Endometrium (tissue), 2 donors: Measurements from ENCODE around the gene FOXD1.

ENCODE experiments used
- FAIRE-seq: peaks from 2 replicates; lab custom pipeline; 2012; peaks lifted over from hg19 to GRCh38; lab: Jason Lieb, UNC
- donor health status: control.
- donor health status: control.

FOXD1 gene

DNA sequence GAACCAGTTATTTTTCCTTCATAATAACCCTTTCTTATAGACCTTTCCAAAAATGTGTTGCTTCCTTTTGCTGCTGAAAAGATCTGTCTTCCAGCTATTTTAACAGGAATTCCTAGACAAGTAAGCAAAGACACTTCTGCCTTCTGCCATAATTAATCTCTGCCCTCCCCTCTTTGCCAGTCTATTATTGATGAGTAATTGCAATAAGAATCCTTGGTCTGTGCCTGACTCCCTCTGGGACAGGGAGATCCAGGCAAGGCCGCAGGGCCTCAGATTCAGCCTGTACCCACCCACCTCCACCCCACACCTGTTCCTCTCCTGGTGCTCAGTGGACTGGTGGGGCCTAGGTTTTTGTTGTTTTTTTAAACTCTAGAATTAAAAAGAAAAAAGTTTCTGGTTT is 8.3 kb downstream of the FOXD1 start:
- no peak for FAIRE-seq

DNA sequence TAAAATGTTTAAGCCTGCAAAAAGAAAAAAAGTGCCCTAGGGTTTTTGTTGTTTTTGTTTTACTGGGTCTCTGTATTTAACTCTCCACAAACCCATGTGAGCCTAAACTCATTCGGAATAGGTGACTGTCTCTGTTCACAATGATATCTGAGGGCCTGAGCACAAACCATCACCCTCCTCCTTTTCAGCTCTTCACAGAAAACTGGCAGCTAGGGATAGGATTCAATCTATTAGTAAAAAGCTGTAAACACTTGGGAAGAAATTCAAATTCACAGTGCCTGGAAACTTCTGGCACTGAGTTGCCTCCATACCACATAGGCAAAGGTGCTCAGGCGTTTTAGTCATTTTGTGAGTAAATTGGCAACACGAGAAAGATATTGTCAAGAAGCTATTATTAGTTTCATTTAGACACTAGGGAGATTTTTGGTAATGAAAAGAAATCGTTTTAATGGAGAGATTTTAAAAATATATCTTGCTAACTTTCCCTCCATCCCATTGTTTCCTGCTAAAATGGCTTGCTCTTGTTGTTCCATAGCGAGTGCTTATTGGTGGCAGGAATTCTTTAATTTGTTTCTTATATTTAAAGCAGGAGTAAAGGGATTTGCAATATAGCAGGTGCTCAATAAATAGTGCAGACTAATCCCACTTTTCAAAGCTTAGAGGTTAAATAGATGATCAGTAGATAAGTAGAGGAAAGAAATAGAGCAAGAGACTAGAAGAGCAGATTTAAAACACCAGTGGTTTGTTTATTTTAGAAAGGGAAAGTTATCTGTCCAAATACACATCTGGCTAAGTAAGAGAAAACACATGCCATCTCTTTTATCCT is 9.7 kb downstream of the FOXD1 start:
- FAIRE-seq, result no peak

DNA sequence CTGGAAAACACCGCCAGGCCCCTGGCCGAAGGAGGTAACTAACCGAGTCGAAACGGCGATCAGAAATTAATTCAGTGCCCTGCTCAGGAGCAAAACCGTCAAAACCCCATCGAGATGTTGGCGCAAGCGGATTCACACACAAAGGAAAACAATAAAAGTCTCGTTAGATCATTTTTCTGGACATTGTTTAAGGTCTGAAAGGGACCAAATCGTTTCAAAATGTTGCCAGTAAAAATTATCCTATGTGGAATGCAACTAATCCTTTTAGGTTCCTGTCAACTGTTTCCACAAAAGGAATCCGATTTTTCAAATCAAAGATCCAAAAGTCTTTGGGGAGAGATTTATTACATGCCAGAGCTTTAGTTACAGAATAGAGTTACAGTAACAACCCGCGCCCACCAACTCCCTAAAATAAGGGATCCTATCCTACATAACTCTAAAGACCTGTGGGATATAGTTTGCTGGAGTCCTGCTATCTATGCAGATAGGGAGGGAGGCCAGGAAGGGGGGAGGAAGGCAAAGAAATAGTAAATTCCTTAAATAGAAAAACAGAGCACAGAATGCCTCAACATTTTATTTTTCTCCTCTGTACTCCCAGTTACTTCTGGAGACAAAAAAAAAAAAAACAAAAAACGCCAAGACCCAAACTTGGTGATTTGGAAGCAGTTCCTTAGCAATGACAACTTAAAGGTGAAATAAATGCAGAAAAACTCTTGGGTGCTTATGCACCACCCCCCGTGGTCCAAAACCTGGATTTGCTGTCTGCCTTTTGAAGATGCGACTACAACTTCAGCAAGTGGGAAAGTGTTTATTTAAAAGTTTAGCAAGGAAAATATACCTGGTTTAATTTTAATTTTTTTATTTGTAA is 10.6 kb downstream of the FOXD1 start:
- FAIRE-seq, result no peak

DNA sequence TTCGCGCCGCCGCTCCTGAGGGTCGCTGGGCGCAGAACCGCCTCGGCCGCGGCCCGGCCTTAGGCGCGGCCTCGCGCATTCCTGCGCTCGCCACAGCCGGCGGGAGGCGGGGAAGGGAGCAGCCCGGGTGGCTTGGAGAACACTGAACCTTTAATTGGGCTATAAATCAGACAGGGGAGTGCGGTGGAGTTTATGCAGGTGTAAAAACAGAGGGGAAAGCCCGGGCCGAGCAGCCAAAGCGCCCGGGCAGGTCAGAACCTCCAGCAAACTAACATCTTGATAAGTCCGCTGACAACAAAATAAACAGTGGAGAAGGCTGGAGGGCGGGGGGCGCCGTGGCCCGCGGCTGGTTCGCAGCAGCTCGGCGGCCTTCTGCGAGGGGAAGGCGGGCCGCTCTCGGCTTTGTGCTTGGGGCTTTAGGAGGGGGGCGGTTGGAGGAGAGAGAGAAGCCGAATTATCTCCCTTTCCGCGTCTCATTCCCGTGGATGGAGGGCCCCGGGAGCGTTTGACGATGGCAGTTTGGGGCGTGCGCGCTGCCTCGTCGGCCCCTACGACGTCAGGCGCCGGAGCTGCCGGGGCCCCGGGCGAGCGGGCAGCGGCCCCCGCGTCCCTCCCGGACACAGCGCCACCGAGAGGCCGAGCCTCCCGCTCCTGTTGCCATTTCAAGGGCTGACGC is 11.3 kb downstream of the FOXD1 start:
- FAIRE-seq, result no peak

GRCh38 chr5:73436535-73437100 is 12.0 kb downstream of the FOXD1 start:
- FAIRE-seq, result no peak

DNA sequence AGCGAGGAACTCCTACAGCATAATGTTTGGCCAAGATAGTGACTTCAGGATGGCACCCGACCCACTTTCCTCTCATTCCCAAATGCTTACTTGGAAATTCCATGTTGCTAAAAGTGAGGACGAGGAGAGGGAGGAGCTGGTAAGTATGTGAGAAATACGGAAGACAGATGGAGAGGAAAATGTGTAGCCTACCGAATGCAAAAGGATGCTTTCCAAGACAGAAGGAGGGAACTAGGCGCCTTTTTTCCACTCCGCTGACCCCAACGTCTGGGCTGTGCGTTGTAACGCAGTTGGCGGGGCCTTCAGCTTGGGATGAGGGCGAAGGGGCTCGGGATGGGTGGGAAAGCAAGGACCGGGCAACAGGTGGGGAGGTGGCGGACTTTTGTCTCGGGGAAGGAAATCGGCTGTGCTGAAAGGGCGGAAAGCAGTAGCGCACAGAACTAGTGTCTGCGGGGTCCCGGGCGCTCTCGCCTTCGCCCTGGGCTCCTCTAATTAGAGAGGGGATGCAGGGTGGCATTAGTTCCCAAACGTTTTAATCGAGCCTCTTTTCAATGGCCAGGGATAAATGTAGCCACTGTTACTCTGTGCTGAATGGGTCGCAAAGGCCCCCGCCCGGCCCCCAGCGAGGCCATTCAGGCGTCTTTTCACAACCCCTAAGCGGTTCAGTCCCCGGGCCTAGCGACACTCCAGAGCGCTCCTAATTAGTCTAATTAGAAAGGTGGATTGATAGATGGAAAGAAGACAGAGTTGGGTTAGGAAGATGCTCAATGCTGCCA is 12.6 kb downstream of the FOXD1 start:
- no peak for FAIRE-seq

DNA sequence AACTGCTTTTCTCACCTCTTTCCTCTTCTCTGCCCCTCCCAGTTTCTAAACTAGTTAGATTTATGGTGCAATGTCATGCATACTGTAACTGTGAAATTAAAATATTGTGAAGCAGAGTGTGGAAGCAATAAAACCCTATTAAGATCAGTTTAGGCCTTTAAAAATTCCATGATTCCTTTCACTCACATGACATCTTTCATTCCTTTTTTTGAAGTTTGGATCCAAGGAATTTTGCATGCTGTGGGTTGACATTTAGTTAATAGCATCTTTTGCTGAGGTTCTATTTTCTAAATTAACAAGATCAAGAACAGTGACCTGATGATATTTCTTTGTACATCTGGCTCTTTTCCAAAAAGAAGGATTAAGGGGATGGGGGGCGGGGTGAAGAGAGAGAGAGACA is 13.7 kb downstream of the FOXD1 start:
- no peak for FAIRE-seq

- no peak for FAIRE-seq
Observed at GRCh38 chr5:73434461-73434860, 14.1 kb downstream of the FOXD1 start.

DNA sequence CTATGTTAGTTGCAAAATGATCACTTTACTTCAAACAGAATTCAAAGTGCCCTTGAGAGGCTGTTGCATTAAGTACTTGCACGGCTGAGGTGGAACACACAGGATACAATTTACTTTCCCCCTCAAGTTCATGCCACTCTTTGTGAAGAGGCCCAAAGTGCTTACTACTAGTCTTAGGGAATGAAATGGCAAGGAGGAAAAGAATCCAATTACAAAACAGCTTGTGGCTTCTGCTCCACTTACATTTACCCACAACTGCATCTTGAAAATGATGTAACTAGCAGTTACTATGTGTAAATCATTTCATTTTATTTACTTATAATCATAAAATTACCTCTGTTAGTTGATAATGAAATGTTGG is 14.6 kb downstream of the FOXD1 start:
- FAIRE-seq, result no peak

DNA sequence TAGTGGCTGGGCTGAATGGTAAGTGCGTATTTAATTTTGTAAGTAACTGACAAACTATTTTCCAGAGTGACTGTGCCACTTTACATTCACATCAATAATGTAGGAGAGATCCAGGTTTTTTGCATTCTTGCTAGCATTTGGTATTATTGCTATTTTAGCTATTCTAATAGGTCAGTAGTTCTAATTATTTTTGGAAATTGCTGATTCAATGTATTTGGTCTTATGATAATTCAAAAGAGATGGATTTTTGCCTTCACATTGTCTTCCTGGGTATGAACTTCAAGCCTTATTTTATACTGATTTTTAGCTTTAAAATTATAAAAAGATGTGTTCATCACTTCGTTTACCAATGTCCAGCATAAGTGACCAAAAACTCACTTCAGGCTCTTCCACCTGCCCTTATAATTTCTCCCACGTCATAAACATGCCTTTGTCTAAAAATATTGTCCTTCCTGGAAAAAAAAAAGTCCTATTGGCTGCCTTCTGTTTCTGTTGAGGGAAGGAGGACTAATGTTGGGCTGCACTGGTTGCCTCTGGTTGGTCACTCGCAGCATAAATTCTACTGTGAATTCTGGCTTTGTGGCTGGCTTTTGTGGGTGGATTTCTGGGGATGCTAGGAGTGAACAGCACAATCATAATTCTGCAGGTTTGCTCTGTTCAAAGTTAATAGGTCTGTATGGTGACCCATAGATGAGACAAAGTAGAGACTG is 15.2 kb downstream of the FOXD1 start:
- FAIRE-seq, result no peak

DNA sequence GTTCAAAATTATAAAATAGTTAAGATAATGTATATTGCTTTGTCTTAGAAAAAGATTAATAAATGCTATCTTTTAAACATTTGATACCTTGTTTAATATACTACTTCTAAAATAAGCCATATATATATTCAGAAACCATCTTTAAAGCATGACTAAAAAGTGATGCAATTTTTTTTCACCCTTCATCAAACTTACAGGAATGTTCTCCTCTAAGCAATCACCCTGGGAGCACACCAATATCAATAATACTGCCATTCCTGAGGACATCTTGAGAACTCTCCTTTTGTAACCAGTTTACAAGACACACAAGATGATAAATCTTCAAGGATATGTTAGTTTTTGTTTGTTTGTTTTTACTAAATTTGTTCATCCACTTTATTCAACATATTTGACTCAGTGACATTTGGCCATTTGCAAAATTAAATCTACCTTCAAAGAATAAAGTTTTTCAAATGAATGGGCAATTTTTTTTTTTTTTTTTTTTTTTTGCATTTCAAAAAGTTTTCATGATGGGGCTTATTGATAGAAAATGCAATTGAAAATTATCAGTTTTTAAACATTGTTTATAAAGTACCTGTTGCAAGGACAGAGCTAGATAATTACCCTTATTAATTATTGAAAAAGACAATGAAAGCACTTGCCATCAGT is 17.2 kb downstream of the FOXD1 start:
- FAIRE-seq, result no peak

DNA sequence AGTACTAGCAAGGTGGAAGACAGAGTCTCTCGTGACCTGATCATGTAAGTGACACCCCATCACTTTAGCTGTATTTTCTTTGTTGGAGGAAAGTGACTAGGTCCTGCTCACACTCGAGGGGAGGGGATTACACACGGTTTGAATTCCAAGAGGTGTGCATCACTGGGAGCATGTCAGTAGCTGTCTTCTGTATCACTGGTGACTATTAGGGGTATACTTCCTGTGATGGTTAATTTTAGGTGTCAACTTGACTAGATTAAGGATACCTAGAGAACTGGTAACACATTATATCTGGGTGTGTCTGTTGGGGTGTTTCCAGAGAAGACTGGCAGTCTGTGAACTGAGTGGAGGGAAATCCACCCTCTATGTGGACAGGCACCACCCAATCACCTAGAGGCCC is 22.5 kb downstream of the FOXD1 start:
- FAIRE-seq, result no peak

- FAIRE-seq, result no peak
Observed at GRCh38 chr5:73424556-73424977, 24.0 kb downstream of the FOXD1 start.

DNA sequence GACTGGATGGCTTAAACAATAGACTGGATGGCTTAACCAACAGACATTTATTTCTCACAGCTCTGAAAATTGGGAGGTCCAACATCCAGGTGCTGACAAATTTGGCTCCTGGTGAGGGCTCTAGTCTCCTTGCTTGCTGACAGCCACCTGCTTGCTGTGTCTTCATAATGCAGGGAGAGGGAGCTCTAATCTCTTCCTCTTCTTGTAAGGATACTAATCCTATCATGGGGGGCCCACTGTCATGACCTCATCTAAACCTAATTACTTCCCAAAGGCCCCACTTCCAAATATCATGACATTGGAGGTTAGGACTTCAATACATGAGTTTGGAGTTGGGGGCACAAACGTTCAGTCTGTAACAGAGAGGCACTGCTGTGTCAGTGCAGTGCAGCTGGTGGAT is 26.4 kb downstream of the FOXD1 start:
- FAIRE-seq, result no peak

DNA sequence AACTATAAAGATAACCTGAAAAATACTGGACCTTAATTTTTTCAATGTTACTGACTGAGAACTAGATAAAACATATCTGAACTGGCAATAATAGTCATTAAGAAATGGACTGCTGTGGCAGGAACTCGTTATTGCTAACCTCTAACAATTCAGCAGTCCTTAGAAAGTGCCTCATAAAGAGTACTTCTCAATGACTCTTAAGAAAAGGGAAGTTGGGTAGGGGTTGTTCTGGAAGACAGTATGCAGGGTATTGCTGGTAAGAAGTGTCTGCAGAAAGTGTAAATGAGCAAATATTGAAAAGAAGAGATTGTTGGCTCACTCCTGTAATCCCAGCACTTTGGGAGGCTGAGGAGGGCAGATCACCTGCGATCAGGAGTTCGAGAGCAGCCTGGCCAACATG is 27.9 kb downstream of the FOXD1 start:
- no peak for FAIRE-seq

DNA sequence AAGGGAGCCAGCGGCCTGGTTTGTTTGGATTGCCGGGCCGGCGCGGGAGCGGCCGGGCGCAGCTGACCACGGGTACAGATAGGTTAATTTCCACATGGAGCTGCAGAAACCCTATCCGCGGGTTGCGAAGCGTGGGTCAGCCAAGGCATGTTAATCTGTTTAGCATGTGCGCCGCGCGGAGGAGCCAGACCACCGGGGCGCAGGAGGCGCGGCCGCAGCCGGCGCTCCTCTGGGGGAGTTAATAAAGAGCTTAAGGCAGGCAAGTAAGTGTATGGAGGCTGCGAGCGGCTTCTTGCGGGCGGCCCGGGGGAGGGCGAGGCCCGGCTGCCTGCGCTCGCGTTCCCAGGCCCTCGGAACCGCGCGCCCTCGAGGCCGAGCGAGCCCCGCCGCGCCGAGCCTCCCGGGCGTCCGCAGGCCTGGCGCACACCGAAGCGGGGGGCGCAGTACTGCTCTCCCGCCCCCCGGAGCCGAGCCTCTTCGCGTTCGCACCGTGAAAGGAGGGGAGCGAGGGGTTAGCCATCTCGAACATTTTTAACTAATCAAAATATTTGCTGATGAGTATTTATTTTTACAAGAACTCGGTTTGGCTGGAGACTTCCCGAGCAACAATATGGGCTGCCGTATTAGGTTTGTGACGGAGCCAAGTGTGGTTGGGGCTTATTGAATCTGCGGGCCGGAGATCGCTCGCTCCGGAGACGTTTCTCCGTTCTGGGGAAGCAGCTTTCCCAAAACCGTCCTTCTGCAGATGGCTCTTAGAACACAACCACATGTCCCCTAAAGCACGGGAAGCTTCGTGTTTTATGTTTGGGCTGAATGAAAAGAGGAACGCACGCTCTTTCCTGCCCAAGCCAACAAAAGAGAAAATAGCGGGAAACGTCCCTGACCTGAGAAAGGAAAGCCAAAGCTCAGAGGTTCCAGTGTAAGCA is 28.8 kb downstream of the FOXD1 start:
- FAIRE-seq, result no peak

DNA sequence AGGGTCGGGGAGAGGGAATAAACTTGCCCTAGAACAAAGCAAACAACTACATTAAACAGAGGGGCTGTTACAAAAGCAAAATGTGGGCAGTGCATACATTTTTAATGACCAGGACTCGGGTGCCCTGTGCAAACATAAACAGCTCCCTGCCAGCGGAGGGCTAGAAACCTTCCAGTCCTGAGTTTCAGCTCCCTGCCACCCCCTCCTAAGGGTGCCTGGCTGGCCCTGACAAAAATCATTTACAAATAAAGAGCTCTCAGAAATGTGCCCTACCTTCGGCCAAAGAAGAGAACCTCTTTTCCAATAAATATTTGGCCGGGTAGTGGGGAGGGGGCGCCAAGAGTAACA is 29.5 kb downstream of the FOXD1 start:
- no peak for FAIRE-seq

DNA sequence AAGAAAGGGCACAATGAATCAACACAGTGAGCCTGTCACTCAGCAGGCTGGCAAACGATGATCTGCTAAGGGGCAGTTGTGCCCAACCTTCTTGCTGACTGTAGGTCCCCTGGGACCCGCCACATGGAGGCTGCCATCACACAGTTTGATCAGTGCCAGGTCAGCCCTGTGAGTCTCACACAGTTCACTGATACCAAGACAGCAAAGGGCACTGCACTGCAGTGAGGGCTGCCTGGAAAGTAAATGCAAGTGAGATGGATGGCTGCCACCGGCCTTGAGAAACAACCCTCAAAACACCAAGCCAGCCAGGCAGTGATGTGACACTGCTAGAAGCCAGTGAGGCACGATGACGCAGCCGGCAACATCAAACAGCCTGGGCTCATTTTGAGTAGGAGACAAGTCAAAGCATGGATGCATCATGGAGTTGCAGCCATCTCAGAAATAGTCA is 30.3 kb downstream of the FOXD1 start:
- no peak for FAIRE-seq

GRCh38 chr5:73417303-73418034 is 31.1 kb downstream of the FOXD1 start:
- FAIRE-seq, result no peak
